Mucosa of descending colon (tissue), 3 donors: Measurements from ENCODE around the gene TEDC1. TPM values are rescaled to one million over a fixed set of nuclear protein-coding genes. Genes with fewer than 3 reads are reported as not detected.
A peak's percentile ranks its signal among the peaks of the same experiment; 100 is the strongest.

Experiments
- ATAC-seq: fragments of 200-7000 bp; cut with Tn5 transposase; one replicate; pipeline ENCODE4 v1.9.1; 2020; ENCODE audit warnings: mild to moderate bottlenecking, moderate library complexity
- DNase-seq, 3 donors: peaks; one replicate each; pipeline ENCODE4 v3.0.0-alpha.2; 2020
- H3K36me3 ChIP-seq: fragments of 200-600 bp; one replicate; pipeline ENCODE4 v1.8.0; 2021; ENCODE audit warnings: low read depth, mild to moderate bottlenecking
- H3K4me1 ChIP-seq: fragments of 200-600 bp; one replicate; pipeline ENCODE4 v1.8.0; 2021; ENCODE audit warnings: low read depth, mild to moderate bottlenecking
- H3K4me3 ChIP-seq: fragments of 200-600 bp; one replicate; pipeline ENCODE4 v1.8.0; 2021; ENCODE audit warnings: mild to moderate bottlenecking
- H3K9me3 ChIP-seq: fragments of 200-600 bp; one replicate; pipeline ENCODE4 v1.8.0; 2021; ENCODE audit warnings: mild to moderate bottlenecking
- intact Hi-C, 2 donors: fragments of 100-400 bp; cut with DNase I in 1 of 2; cut with micrococcal nuclease in 1 of 2; formaldehyde crosslinking; loops; one replicate each; pipeline versions ENCODE4 v1.11.0 to v1.11.1; 2022; cut with DNase I, micrococcal nuclease
- total RNA-seq, 3 donors: library from RNA; stranded (reverse); fragmentation: NEBNext Ultra II Directional in 2 of 3; extraction: Animal tissue kit (Norgen Biotek cat#: 25700) in 2 of 3; gene quantifications; one replicate each; pipeline versions ENCODE4 v1.2.1 to v1.2.4, GENCODE V29; 2021 to 2023
- TF ChIP-seq, protein P1 (sequence below): fragments of 200-600 bp; IDR thresholded peaks from one replicate; pipeline ENCODE4 v1.8.0; 2022; ENCODE audit warnings: antibody characterized with exemption, mild to moderate bottlenecking
- donor health status: DM: no; HTN: no; CAD: no; lungs with moderate emphysema.
- donor health status: DM: no; HTN: no; CAD: no.
- donor health status: DM: no; HTN: yes; CAD: no.

TEDC1 gene
- total RNA-seq, 3 donors from 2014 or later: 11.8 to 23.9 (median 21.8) TPM

DNA sequence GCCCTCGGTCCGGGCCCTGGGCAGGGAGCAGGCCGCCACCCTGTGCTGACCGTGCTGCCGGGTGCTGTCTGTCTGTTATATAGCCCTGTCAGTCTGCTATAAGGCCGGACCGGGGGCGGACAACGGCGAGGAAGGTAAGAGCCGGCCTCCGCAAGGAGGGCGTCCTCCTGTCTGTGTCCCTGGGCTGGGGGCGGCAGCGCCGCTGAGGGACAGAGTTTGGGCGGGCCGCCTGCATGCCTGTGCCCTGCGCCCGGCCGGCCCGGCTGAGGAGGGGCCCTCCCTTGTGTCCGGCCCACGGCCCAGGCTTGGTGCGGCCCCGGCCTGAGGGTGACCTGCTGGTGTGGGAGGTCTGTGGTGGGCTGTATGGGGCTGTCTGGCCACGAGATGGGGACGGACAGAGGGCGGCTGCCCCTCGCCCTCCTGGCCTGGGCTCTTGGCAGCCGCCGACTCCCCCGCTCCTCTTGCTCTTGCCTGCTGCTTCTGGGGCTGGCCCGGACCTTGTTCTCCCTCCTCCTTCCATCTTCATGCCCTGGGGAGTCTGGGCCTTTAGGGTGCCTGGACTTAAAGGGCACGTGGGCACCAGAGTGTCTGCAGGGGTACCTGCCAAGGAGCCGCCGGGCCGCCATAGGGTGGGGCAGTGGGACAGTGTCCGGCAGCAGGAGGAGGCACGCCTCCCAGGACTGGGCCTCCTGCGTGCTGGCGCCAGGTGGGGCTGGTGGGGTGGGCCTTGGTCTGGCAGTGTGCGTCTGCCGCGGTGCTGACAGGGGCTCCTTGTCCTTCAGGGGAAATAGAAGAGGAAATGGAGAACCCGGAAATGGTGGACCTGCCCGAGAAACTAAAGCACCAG is 41.5 kb upstream of the TEDC1 start:
- peak in 1 of 3 donors; percentile 51 for DNase-seq
- no peak overlapping the region for H3K4me3 ChIP-seq
- no peak for ATAC-seq
- intact Hi-C loops: loop anchor here in 1 of 2 donors (10.0 kb wide), 1 partner anchor 75 kb away; the partner anchor contains the start of gene TMEM121
- no peaks in the 10 kb centered on the region for H3K9me3 ChIP-seq
- no peaks in the 10 kb centered on the region for H3K4me1 ChIP-seq
- TF ChIP-seq, protein P1, sequence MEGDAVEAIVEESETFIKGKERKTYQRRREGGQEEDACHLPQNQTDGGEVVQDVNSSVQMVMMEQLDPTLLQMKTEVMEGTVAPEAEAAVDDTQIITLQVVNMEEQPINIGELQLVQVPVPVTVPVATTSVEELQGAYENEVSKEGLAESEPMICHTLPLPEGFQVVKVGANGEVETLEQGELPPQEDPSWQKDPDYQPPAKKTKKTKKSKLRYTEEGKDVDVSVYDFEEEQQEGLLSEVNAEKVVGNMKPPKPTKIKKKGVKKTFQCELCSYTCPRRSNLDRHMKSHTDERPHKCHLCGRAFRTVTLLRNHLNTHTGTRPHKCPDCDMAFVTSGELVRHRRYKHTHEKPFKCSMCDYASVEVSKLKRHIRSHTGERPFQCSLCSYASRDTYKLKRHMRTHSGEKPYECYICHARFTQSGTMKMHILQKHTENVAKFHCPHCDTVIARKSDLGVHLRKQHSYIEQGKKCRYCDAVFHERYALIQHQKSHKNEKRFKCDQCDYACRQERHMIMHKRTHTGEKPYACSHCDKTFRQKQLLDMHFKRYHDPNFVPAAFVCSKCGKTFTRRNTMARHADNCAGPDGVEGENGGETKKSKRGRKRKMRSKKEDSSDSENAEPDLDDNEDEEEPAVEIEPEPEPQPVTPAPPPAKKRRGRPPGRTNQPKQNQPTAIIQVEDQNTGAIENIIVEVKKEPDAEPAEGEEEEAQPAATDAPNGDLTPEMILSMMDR: no peak
- no peaks in the 10 kb centered on the region for H3K36me3 ChIP-seq

DNA sequence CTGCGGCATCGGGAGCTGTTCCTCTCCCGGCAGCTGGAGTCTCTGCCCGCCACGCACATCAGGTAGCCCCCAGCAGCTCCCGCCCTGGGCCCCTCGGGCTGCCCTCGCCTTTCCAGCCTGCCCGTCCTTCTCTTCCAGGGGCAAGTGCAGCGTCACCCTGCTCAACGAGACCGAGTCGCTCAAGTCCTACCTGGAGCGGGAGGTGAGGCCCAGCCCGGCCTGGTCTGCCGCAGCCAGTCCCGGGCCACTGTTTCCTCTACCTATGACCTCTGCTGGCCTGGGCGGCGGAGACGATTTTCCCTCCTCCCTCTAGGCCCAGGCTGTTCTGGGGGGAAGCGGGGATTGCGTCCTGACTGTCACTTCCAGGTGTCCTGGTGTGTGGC is 40.9 kb upstream of the TEDC1 start:
- H3K4me3 ChIP-seq: no peak overlapping the region
- TF ChIP-seq, protein P1: no peak
- peak in 1 of 3 donors; percentile 35 for DNase-seq
- no peaks in the 10 kb centered on the region for H3K9me3 ChIP-seq
- H3K4me1 ChIP-seq: no peaks in the 10 kb centered on the region
- no peak for ATAC-seq
- intact Hi-C loops: no loop called here
- no peaks in the 10 kb centered on the region for H3K36me3 ChIP-seq

DNA sequence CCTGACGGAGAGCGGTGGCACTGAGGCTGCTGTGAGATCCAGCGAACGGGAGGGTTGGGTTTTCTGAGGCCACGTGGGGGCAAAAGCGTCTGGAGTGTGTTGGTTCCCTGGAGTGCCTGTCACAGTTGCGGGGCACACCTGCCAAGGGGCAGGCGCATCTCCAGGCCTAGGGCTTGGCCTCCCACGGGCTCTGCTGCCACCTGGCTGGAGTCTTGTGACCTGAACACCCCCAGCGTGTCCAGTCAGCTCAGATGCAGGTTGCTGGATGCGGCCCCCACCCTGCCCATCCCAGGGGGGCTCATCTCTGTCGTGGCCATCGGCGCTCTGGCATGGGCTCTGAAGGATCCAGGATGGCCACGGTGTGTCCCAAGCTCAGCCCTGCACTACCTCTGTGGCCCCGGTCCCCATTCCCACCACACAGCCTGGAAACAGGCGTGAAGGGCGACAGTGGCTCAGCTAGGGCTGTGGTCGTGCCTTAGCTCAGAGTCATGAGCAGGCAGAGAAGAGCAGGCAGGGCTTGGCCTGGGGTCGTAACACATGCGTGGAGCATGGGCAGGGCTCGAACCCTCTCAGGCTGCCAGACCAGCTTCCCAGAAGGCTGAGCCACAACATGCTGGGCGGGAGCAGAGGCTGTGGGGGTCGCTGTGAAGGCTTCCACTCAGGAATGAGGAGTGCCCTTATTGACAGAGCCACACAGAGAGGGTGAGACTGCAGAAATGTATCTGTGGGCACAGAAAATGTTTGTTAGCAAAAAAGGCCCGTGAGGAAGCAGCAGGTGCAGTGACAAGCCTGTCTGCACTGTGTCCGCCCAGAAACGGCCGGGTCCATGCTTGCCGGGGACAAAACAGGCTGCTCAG is 40.0 kb upstream of the TEDC1 start:
- H3K9me3 ChIP-seq: no peaks in the 10 kb centered on the region
- ATAC-seq: no peak
- DNase-seq: peak in 1 of 3 donors; percentile 41
- H3K4me3 ChIP-seq: no peak overlapping the region
- TF ChIP-seq, protein P1: no peak
- no peaks in the 10 kb centered on the region for H3K36me3 ChIP-seq
- intact Hi-C loops: no loop called here
- no peaks in the 10 kb centered on the region for H3K4me1 ChIP-seq

DNA sequence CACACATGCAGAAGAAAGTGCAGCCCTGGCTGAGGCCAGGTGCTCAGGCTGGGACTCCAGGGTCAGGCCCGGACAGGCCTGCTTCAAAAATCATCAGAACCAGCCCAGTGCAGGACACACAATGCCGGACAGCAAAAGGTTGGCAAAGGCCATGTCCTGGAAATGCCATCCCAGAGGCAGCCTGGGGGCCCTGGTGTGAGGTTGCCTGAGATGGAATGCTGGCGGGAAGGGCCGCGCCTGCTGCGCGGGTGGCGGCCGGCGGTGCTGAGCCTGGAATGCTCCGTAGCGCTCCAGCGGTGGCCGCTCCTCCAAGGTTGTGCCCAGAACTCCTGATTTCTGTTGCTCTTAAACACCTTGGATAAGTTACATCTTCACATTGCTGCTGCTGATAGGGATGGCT is 38.1 kb upstream of the TEDC1 start:
- no peaks in the 10 kb centered on the region for H3K36me3 ChIP-seq
- intact Hi-C loops: no loop called here
- H3K4me3 ChIP-seq: no peak overlapping the region
- no peaks in the 10 kb centered on the region for H3K9me3 ChIP-seq
- DNase-seq: peak in 1 of 3 donors; percentile 43
- H3K4me1 ChIP-seq: no peaks in the 10 kb centered on the region
- TF ChIP-seq, protein P1: no peak
- ATAC-seq: no peak

DNA sequence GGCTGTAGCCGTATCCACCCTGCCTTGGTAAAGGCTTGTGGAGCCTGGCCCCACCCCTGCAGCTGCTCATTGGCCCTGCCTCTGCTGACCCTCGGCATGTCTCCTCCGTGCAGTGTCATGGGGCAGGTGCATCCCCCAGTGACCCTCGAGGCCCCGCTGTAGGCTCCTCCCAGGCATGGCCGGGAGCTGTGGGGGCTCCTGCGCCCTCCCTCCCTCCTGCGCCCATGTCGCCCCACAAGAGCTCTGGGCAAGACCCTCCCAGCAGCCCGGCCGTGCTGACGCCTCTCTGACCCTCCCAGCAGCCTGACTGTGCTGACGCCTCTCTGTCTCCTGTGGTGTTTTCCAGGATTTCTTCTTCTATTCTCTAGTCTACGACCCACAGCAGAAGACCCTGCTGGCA is 37.2 kb upstream of the TEDC1 start:
- H3K9me3 ChIP-seq: no peaks in the 10 kb centered on the region
- TF ChIP-seq, protein P1: no peak
- DNase-seq: peak in 1 of 3 donors; percentile 32
- H3K4me1 ChIP-seq: no peaks in the 10 kb centered on the region
- no peak for ATAC-seq
- no peaks in the 10 kb centered on the region for H3K36me3 ChIP-seq
- H3K4me3 ChIP-seq: no peak overlapping the region
- intact Hi-C loops: no loop called here
